ENCODE data around the gene LRRD1. TPM values are rescaled to one million over a fixed set of nuclear protein-coding genes. Genes with fewer than 3 reads are reported as not detected.

Gene LRRD1
- total RNA-seq: 0.82 TPM

GRCh38 chr7:92178928-92179924 lies at the start of gene LRRD1:
Gene LRRD1, minus strand, starts transcription at chr7:92179142. Its CDS starts 13,940 bp downstream, at chr7:92165202.

GRCh38 chr7:92134271-92135051 lies 44.5 kb downstream of the LRRD1 start, which contains the start of gene CYP51A1:
Gene CYP51A1, minus strand, starts transcription at chr7:92134477. Its CDS starts 113 bp downstream, at chr7:92134364.

Small RNAs within 50 kb of the gene (small RNA-seq; reads per million reads assigned to genes)
- gene MIR1285-1 (ENCODE audit: low replicate concordance): not detected
- not detected for gene RF00019 (ENCODE audit: low replicate concordance)

Other genes with a start within 250 kb of the LRRD1 start
- 90.4 TPM for gene AKAP9, start 238.3 kb downstream of the LRRD1 start, total RNA-seq
- 84.7 TPM for gene CYP51A1, start 44.7 kb downstream of the LRRD1 start, total RNA-seq
- 44.8 TPM for gene KRIT1, start 66.8 kb upstream of the LRRD1 start, total RNA-seq
- 36.9 TPM for gene ANKIB1, start 66.8 kb upstream of the LRRD1 start, total RNA-seq